HepG2 (cell line): ENCODE data around the gene AKAP7. TPM values are rescaled to one million over a fixed set of nuclear protein-coding genes. Genes with fewer than 3 reads are reported as not detected.
A peak's percentile ranks its signal among the peaks of the same experiment; 100 is the strongest.

Experiments used
- ATAC-seq: fragments of 200-7000 bp; cut with Tn5 transposase; 3 replicates; pipeline ENCODE4 v1.9.1; 2020; ENCODE audit warnings: mild to moderate bottlenecking, moderate library complexity
- BruUV-seq: library from RNA; stranded (reverse); fragments of 400-500 nt; replicated peaks from 2 replicates; lab custom pipeline; 2021; lab: Mats Ljungman, UMichigan
- CTCF ChIA-PET: fragments of 300-600 bp; formaldehyde crosslinking; extraction: SDS; loops from one replicate; lab custom pipeline; 2021; ENCODE audit warnings: low total read pairs, inconsistent platforms, low intra/inter-chr PET ratio; lab: Yijun Ruan, JAX
- POLR2A ChIA-PET: fragments of 350-600 bp; sonication (Branson Sonifier 250); formaldehyde crosslinking; loops from one replicate; lab custom pipeline; 2020; ENCODE audit warnings: antibody characterized with exemption, inconsistent platforms; lab: Yijun Ruan, JAX
- DNase-seq: peaks from one replicate; pipeline ENCODE4 v3.0.0-alpha.2; 2015; ENCODE audit warnings: low spot score
- FAIRE-seq: peaks from 3 replicates; lab custom pipeline; 2011; peaks lifted over from hg19 to GRCh38; lab: Jason Lieb, UNC
- H2AFZ ChIP-seq: one replicate; pipeline ENCODE4 v1.6.1; 2011; ENCODE audit warnings: low read length, inconsistent platforms
- H3K27ac ChIP-seq: fragments of 300-600 bp; 3 replicates; pipeline ENCODE4 v1.8.0; 2011; ENCODE audit warnings: mixed run types, mild to moderate bottlenecking, mixed read lengths, low read length, inconsistent platforms; ENCODE audit not compliant: insufficient read depth; ENCODE audit errors: extremely low read length
- H3K27me3 ChIP-seq, 2 experiments: fragments of 200-600 bp in 1 of 2; 2 replicates in 1 of 2; 3 replicates in 1 of 2; pipeline versions ENCODE4 v1.6.0 to v1.8.0; 2011; ENCODE audit warnings: low read length in 2 of 2, mild to moderate bottlenecking in 2 of 2, moderate library complexity in 2 of 2, inconsistent platforms in 1 of 2; ENCODE audit not compliant: insufficient read depth in 2 of 2, control insufficient read depth in 1 of 2
- H3K36me3 ChIP-seq, 2 experiments: fragments of 200-600 bp in 1 of 2; replicated peaks in 1 of 2; 2 replicates in 1 of 2; 3 replicates in 1 of 2; pipeline versions ENCODE4 v1.5.1 to v1.8.0; 2011; ENCODE audit warnings: low read length in 2 of 2, inconsistent platforms in 1 of 2; ENCODE audit not compliant: insufficient read depth in 2 of 2, control insufficient read depth in 1 of 2
- H3K4me1 ChIP-seq: 2 replicates; pipeline ENCODE4 v1.5.1; 2012; ENCODE audit warnings: low read length, inconsistent platforms; ENCODE audit not compliant: insufficient read depth
- H3K4me2 ChIP-seq: 2 replicates; pipeline ENCODE4 v1.6.0; 2011; ENCODE audit warnings: low read depth, low read length, inconsistent platforms
- H3K4me3 ChIP-seq, 3 experiments: fragments of 200-600 bp in 1 of 3; sonication (generic), shearing (Covaris generic) in 1 of 3; replicated peaks in 1 of 3; 2 replicates each; pipeline ENCODE4 v1.5.1; 2011 to 2016; ENCODE audit warnings: low read length in 3 of 3, inconsistent platforms in 2 of 3, low read depth in 2 of 3, mild to moderate bottlenecking in 2 of 3, control low read depth in 1 of 3, mixed read lengths in 1 of 3; ENCODE audit not compliant: insufficient read depth in 1 of 3
- H3K79me2 ChIP-seq: one replicate; pipeline ENCODE4 v1.6.1; 2011; ENCODE audit warnings: low read length, inconsistent platforms; ENCODE audit not compliant: insufficient read depth
- H3K9ac ChIP-seq: 2 replicates; pipeline ENCODE4 v1.6.0; 2011; ENCODE audit warnings: mild to moderate bottlenecking, low read depth, low read length, inconsistent platforms; ENCODE audit not compliant: insufficient read depth
- H3K9me3 ChIP-seq: 2 replicates; pipeline ENCODE4 v1.5.1; 2012; ENCODE audit warnings: mild to moderate bottlenecking, low read length
- H4K20me1 ChIP-seq: 2 replicates; pipeline ENCODE4 v1.6.0; 2011; ENCODE audit warnings: inconsistent platforms, mild to moderate bottlenecking, low read length, moderate library complexity; ENCODE audit not compliant: insufficient read depth
- DNMT3B ChIP-seq: conservative IDR thresholded peaks from 2 replicates; pipeline ENCODE4 v1.6.1; 2016; ENCODE audit warnings: missing biosample characterization, control low read depth
- HOXA9 ChIP-seq: sonication (generic); formaldehyde crosslinking; IDR thresholded peaks from 2 replicates; pipeline ENCODE4 v1.8.1; 2022; ENCODE audit warnings: missing genetic modification reagents, mild to moderate bottlenecking, moderate library complexity, borderline replicate concordance
- KDM5A ChIP-seq: fragments of 200-600 bp; sonication (generic); IDR thresholded peaks from 2 replicates; pipeline ENCODE4 v1.7.0; 2018; ENCODE audit warnings: antibody characterized with exemption, mild to moderate bottlenecking, low read length, borderline replicate concordance
- NKX3-1 ChIP-seq: sonication (generic); formaldehyde crosslinking; IDR thresholded peaks from 2 replicates; pipeline ENCODE4 v1.5.0; 2020; ENCODE audit warnings: missing genetic modification reagents
- SCMH1 ChIP-seq: sonication (generic); formaldehyde crosslinking; IDR thresholded peaks from 2 replicates; pipeline ENCODE4 v1.9.0; 2021; ENCODE audit warnings: missing genetic modification reagents, mild to moderate bottlenecking, borderline replicate concordance
- SMC3 ChIP-seq: IDR thresholded peaks from 2 replicates; pipeline ENCODE4 v1.6.1; 2011; ENCODE audit warnings: low read length, improper control_type of control experiment
- STAG1 ChIP-seq: sonication (generic); formaldehyde crosslinking; IDR thresholded peaks from 2 replicates; pipeline ENCODE4 v1.4.0; 2020; ENCODE audit warnings: missing genetic modification reagents
- ZBTB1 ChIP-seq: sonication (generic); formaldehyde crosslinking; IDR thresholded peaks from 2 replicates; pipeline ENCODE4 v1.4.0; 2020; ENCODE audit warnings: missing genetic modification reagents, borderline replicate concordance
- ZNF260 ChIP-seq: sonication (generic); formaldehyde crosslinking; IDR thresholded peaks from 2 replicates; pipeline ENCODE4 v1.4.0; 2020; ENCODE audit warnings: missing genetic modification reagents, low read depth, mild to moderate bottlenecking, borderline replicate concordance
- ZNF354B ChIP-seq: sonication (generic); formaldehyde crosslinking; IDR thresholded peaks from 2 replicates; pipeline ENCODE4 v1.8.0; 2022; ENCODE audit warnings: mild to moderate bottlenecking, missing genetic modification reagents
- WGBS: methylation state at CpG from one replicate; pipeline ENCODE4 v1.1.6; 2017; ENCODE audit warnings: low lambda C conversion rate; 5-methylcytosine and 5-hydroxymethylcytosine counted together
- in situ Hi-C: cut with HindIII; loops from 2 replicates; pipeline ENCODE4 v1.10.0; 2017; ENCODE audit warnings: low pct_unique_long_range_greater_than_20kb; ENCODE audit not compliant: extremely low pct_ligation_motif_present
- intact Hi-C: fragments of 100-400 bp; cut with micrococcal nuclease; formaldehyde crosslinking; loops from one replicate; pipeline ENCODE4 v1.10.0; 2022; ENCODE audit not compliant: unreplicated experiment
- polyA plus RNA-seq, 8 experiments: library from polyadenylated mRNA; depleted of rRNA in 3 of 8; stranded (reverse) in 7 of 8; unstranded in 1 of 8; fragments of >200 nt; fragmentation: Illumina TruSeq in 4 of 8; extraction: Trizol in 4 of 8; gene quantifications; 2 replicates each; pipeline versions ENCODE4 v1.2.1 to v1.2.3, GENCODE V29; 2011 to 2016; ENCODE audit warnings: low read depth in 4 of 8, missing spikeins in 1 of 8, mixed read lengths in 1 of 8; ENCODE audit not compliant: insufficient read depth in 1 of 8
- total RNA-seq, 5 experiments: library from RNA; depleted of rRNA; stranded (reverse); fragments of >200 nt; fragmentation: Illumina TruSeq; extraction: Trizol; gene quantifications; 2 replicates each; pipeline ENCODE4 v1.2.3, GENCODE V29; 2016; ENCODE audit warnings: low read depth in 1 of 5
- TF ChIP-seq, protein P1 (sequence below): sonication (generic); formaldehyde crosslinking; IDR thresholded peaks from 2 replicates; pipeline ENCODE4 v1.5.0; 2020; ENCODE audit warnings: mild to moderate bottlenecking, missing genetic modification reagents, moderate library complexity

AKAP7 gene
- total and polyA plus RNA-seq, 2 of the 13 experiments (the other 11 are each of a cell fraction or from before 2014, with no cell fraction given), result 3.6 to 11.7 TPM

DNA sequence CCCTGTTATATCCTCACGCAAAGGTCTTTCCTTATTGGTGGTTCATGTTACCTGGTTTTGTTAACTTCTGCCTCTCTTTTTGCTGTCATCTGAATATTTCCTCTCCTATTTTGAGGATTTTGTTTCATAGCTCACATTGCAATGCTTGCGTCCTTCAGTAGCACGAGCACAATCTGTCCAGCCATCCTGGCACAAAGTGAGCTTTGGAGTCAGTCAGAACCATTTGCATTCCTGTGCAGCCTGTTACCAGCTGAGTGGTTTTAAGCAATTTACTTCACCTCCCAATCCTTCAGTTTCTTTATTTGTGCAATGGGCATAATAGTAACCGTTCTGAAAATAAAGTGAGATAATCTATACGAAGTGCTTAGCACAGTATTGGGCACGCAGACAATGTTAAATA is 42.7 kb downstream of the AKAP7 start:
- Histone ChIP-seq H4K20me1 (no peaks in the 10 kb centered on the region), H3K4me1 (no peaks in the 10 kb centered on the region), H3K27me3 (no peaks in the 10 kb centered on the region), H3K79me2 (no peaks in the 10 kb centered on the region), H3K36me3 (no peaks in the 10 kb centered on the region; a peak in 1 of 5 replicates), H3K4me3 (no peak overlapping the region), H2AFZ (no peak overlapping the region), H3K27ac (no peak overlapping the region), H3K4me2 (no peak overlapping the region), H3K9ac (no peak overlapping the region), H3K9me3 (no peaks in the 10 kb centered on the region)
- ATAC-seq (no peak), FAIRE-seq (no peak), DNase-seq (no peak)
- BruUV-seq, result no TSS peak
- ChIA-PET CTCF (no interaction called here), POLR2A (no interaction called here)
- TF ChIP-seq HOXA9 (no peak), DNMT3B (CRISPR knock-in tag) (no peak), NKX3-1 (no peak), ZNF260 (CRISPR knock-in tag) (no peak), KDM5A (no peak)
- 96% methylated on average over 6 of the region's 6 CpGs for WGBS
- in situ Hi-C loops (no loop called here), intact Hi-C loops (no loop called here)

- Histone ChIP-seq H3K27me3 (no peaks in the 10 kb centered on the region; a peak in 1 of 5 replicates), H3K79me2 (no peaks in the 10 kb centered on the region), H2AFZ (no peak overlapping the region), H3K4me3 (no peak overlapping the region), H4K20me1 (no peaks in the 10 kb centered on the region), H3K9ac (no peak overlapping the region), H3K36me3 (peaks cover 0 to 1% of the 10 kb centered on the region in 2 experiments; a peak in 3 of 5 replicates), H3K4me1 (no peaks in the 10 kb centered on the region), H3K9me3 (no peaks in the 10 kb centered on the region), H3K27ac (no peak overlapping the region), H3K4me2 (no peak overlapping the region)
- intact Hi-C loops, result loop anchor here (5.0 kb wide), 1 partner anchor 349 kb away; no protein-coding TSS in a partner anchor
- CTCF ChIA-PET, result interaction anchor here (1.7 kb wide), 1 partner anchor 351 kb away, joined by 6 read pairs; no protein-coding TSS in a partner anchor
- in situ Hi-C loops, result no loop called here
- 64% methylated on average over 5 of the region's 5 CpGs for WGBS
- no TSS peak for BruUV-seq
- TF ChIP-seq SCMH1 (CRISPR knock-in tag) (no peak), SMC3 (peak; percentile 41; the same call in 1 of the 2 replicates), STAG1 (CRISPR knock-in tag) (peak; percentile 24; the same call in 1 of the 2 replicates), ZNF354B (CRISPR knock-in tag) (no peak), ZBTB1 (CRISPR knock-in tag) (no peak)
- TF ChIP-seq, protein P1, sequence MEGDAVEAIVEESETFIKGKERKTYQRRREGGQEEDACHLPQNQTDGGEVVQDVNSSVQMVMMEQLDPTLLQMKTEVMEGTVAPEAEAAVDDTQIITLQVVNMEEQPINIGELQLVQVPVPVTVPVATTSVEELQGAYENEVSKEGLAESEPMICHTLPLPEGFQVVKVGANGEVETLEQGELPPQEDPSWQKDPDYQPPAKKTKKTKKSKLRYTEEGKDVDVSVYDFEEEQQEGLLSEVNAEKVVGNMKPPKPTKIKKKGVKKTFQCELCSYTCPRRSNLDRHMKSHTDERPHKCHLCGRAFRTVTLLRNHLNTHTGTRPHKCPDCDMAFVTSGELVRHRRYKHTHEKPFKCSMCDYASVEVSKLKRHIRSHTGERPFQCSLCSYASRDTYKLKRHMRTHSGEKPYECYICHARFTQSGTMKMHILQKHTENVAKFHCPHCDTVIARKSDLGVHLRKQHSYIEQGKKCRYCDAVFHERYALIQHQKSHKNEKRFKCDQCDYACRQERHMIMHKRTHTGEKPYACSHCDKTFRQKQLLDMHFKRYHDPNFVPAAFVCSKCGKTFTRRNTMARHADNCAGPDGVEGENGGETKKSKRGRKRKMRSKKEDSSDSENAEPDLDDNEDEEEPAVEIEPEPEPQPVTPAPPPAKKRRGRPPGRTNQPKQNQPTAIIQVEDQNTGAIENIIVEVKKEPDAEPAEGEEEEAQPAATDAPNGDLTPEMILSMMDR (CRISPR knock-in tag), result peak; percentile 37
- POLR2A ChIA-PET, result no interaction called here
- peak; percentile 35 for DNase-seq
- FAIRE-seq, result peak; percentile 72
- ATAC-seq, result peak; percentile 74
Observed at GRCh38 chr6:131182991-131183425, 47.7 kb downstream of the AKAP7 start.
